SK-N-SH treated with all-trans-retinoic acid at 6 μM for 48 hours (cell line): ENCODE measurements around the gene SNTN.

Experiments
- ESRRG ChIP-seq: fragments of 250-450 bp; sonication (Bioruptor Pico); IDR thresholded peaks from 2 replicates; pipeline ENCODE4 v1.6.1; 2021; ENCODE audit warnings: mild to moderate bottlenecking
- OSR1 ChIP-seq: fragments of 250-450 bp; sonication (Bioruptor Pico); IDR thresholded peaks from 2 replicates; pipeline ENCODE4 v1.8.0; 2022; ENCODE audit warnings: moderate library complexity, mild to moderate bottlenecking, inconsistent platforms
- PATZ1 ChIP-seq: fragments of 250-450 bp; sonication (Bioruptor Pico); IDR thresholded peaks from 2 replicates; pipeline ENCODE4 v1.8.0; 2020; ENCODE audit warnings: mild to moderate bottlenecking, moderate library complexity, borderline replicate concordance
- TOX ChIP-seq: fragments of 250-450 bp; sonication (Bioruptor Pico); IDR thresholded peaks from 2 replicates; pipeline ENCODE4 v1.8.0; 2021; ENCODE audit warnings: mild to moderate bottlenecking, moderate library complexity, borderline replicate concordance

- TF ChIP-seq OSR1 (CRISPR knock-in tag): no peak
- no peak for TF ChIP-seq ESRRG (CRISPR knock-in tag)
- TF ChIP-seq PATZ1 (CRISPR knock-in tag): no peak
- TF ChIP-seq TOX (CRISPR knock-in tag): no peak
Measured at GRCh38 chr3:63654931-63655330, 2.5 kb downstream of the SNTN start.
